CD4-positive, alpha-beta T cell treated with Interleukin-12 subunit alpha and Interleukin-12 subunit beta, for 1 hour (primary cell): ENCODE results near the gene P3H3.

Experiments
- DNase-seq: peaks from one replicate; pipeline ENCODE4 v3.0.0-alpha.2; 2020

P3H3 gene

GRCh38 chr12:6828781-6829535, 751 bp downstream of the P3H3 start:
- peak; percentile 37 for DNase-seq

GRCh38 chr12:6829536-6830220, 1.5 kb downstream of the P3H3 start:
- DNase-seq, result no peak

GRCh38 chr12:6830286-6830890, 2.2 kb downstream of the P3H3 start:
- no peak for DNase-seq

GRCh38 chr12:6830999-6831398, 2.8 kb downstream of the P3H3 start:
- DNase-seq, result no peak

- no peak for DNase-seq
Measured at GRCh38 chr12:6831450-6831995, 3.3 kb downstream of the P3H3 start.

GRCh38 chr12:6832125-6832524, 3.9 kb downstream of the P3H3 start:
- DNase-seq, result no peak

- DNase-seq, result no peak
Measured at GRCh38 chr12:6833189-6833890, 5.1 kb downstream of the P3H3 start.

- no peak for DNase-seq
Measured at GRCh38 chr12:6834254-6834653, 6.0 kb downstream of the P3H3 start.

- DNase-seq, result no peak
Measured at GRCh38 chr12:6834873-6835272, 6.7 kb downstream of the P3H3 start.

- DNase-seq, result no peak
Measured at GRCh38 chr12:6836851-6837250, 8.6 kb downstream of the P3H3 start.

- DNase-seq, result no peak
Measured at GRCh38 chr12:6837370-6838060, 9.3 kb downstream of the P3H3 start.

GRCh38 chr12:6838854-6839253, 10.6 kb downstream of the P3H3 start:
- no peak for DNase-seq

- DNase-seq, result no peak
Measured at GRCh38 chr12:6839482-6840201, 11.4 kb downstream of the P3H3 start.

GRCh38 chr12:6840330-6840729, 12.1 kb downstream of the P3H3 start:
- no peak for DNase-seq

GRCh38 chr12:6840761-6841515, 12.7 kb downstream of the P3H3 start, which contains the start of gene GNB3:
Gene GNB3, plus strand, starts transcription at chr12:6840925. Its CDS starts 363 bp downstream, at chr12:6841288.
- DNase-seq, result no peak

- DNase-seq, result no peak
Measured at GRCh38 chr12:6842075-6842474, 13.9 kb downstream of the P3H3 start.

- DNase-seq, result no peak
Measured at GRCh38 chr12:6843118-6843902, 15.1 kb downstream of the P3H3 start.

GRCh38 chr12:6845395-6845794, 17.2 kb downstream of the P3H3 start:
- DNase-seq, result no peak

- no peak for DNase-seq
Measured at GRCh38 chr12:6846316-6846869, 18.2 kb downstream of the P3H3 start.

- no peak for DNase-seq
Measured at GRCh38 chr12:6847676-6848075, 19.5 kb downstream of the P3H3 start.
